BE2C (cell line): ENCODE measurements around the gene SNX32.
A peak's percentile ranks its signal among the peaks of the same experiment; 100 is the strongest.

Source experiments
- DNase-seq: peaks from one replicate; pipeline ENCODE4 v3.0.0-alpha.2; 2020
- H3K27me3 ChIP-seq: fragments of 250-450 bp; sonication (Bioruptor Pico); 2 replicates; pipeline ENCODE4 v1.5.1; 2020; ENCODE audit warnings: mild to moderate bottlenecking
- H3K36me3 ChIP-seq: fragments of 250-450 bp; sonication (Bioruptor Pico); 2 replicates; pipeline ENCODE4 v1.5.1; 2020; ENCODE audit warnings: mild to moderate bottlenecking
- H3K4me1 ChIP-seq: fragments of 250-450 bp; sonication (Bioruptor Pico); 2 replicates; pipeline ENCODE4 v1.5.1; 2020
- H3K4me3 ChIP-seq: 2 replicates; pipeline ENCODE4 v1.5.1; 2011; ENCODE audit warnings: low read depth, low read length
- H3K9me3 ChIP-seq: fragments of 250-450 bp; sonication (Bioruptor Pico); 2 replicates; pipeline ENCODE4 v1.5.1; 2020
- TF ChIP-seq, protein P1 (sequence below): IDR thresholded peaks from 2 replicates; pipeline ENCODE4 v1.5.1; 2012; ENCODE audit warnings: mild to moderate bottlenecking, low read depth, low read length

Gene SNX32

DNA sequence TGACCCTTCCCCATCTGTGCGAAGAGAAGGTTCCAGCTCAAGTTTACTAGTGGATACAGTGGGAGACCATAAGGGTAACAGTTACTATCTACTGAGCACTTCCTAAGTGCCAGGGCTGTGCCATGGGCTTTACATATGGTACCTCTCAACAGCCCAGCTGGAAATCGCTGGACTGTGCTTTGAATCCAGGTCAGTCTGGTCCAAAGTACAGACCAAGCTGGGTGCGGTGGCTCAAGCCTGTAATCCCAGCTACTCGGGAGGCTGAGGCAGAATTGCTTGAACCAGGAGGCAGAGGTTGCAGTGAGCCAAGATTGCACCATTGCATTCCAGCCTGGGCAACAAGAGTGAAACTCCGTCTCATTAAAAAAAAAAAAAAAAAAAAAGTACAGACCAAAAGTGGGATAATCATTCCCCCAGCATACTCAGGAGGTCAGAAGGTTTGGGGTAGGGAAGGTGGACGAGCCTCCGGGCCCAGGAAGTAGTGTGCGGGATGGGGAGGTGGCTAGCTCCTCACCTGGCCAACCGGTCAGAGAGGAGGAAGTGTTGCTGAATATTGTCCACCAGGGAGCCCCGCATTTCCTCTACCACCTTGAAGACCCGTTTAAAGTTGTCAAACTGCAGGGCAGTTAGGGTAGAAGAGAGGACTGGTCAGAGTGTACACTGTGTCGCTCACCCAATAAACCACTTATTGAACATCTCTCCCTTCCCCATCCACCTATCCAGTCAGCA lies 52.2 kb downstream of the SNX32 start:
- Histone ChIP-seq H3K36me3 (peaks cover 35% of the 10 kb centered on the region), H3K4me1 (peaks cover 8% of the 10 kb centered on the region), H3K27me3 (no peaks in the 10 kb centered on the region), H3K4me3 (no peak overlapping the region), H3K9me3 (no peaks in the 10 kb centered on the region)
- DNase-seq, result no peak
- TF ChIP-seq, protein P1, sequence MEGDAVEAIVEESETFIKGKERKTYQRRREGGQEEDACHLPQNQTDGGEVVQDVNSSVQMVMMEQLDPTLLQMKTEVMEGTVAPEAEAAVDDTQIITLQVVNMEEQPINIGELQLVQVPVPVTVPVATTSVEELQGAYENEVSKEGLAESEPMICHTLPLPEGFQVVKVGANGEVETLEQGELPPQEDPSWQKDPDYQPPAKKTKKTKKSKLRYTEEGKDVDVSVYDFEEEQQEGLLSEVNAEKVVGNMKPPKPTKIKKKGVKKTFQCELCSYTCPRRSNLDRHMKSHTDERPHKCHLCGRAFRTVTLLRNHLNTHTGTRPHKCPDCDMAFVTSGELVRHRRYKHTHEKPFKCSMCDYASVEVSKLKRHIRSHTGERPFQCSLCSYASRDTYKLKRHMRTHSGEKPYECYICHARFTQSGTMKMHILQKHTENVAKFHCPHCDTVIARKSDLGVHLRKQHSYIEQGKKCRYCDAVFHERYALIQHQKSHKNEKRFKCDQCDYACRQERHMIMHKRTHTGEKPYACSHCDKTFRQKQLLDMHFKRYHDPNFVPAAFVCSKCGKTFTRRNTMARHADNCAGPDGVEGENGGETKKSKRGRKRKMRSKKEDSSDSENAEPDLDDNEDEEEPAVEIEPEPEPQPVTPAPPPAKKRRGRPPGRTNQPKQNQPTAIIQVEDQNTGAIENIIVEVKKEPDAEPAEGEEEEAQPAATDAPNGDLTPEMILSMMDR, result no peak

DNA sequence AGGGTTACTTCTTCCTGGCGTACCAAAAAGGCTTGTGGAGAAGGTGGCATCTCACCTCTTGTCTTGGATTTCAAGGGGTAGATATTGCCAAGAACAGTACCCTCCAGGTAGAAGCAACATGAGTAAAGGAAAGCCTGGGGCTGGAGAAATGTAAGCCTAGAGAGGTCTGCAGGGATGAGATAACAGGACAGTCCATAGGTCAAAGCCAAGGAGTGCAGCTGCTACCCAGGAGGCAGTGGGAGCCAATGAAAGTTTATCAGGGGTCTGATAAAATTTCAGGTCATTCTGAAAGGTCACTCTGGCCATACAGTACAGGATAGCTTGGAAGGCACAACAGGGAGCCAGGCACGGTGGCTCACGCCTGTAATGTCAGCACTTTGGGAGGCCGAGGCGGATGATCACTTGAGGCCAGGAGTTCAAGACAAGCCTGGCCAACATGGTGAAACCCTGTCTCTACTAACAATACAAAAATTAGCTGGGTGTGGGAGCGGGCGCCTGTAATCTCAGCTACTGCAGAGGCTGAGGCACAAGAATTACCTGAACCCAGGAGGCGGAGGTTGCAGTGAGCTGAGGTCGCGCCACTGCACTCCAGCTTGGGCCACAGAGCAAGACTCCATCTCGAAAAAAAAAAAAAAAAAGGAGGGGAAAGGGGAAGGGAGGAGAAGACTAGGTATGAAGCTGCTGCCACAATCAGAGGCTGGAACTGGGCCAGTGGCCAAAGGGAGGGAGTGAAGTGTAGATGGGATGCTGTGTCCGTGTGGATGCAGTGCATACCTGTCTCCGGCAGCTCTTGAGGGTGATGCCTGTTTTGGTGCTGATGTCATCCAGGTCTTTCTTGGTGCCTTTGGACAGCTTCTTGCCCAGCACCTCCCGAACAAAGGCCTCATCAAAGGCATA lies 53.3 kb downstream of the SNX32 start:
- TF ChIP-seq, protein P1, result no peak
- Histone ChIP-seq H3K9me3 (no peaks in the 10 kb centered on the region), H3K4me3 (peak overlapping the region; percentile 77), H3K36me3 (peaks cover 35% of the 10 kb centered on the region), H3K4me1 (peaks cover 8% of the 10 kb centered on the region), H3K27me3 (no peaks in the 10 kb centered on the region)
- no peak for DNase-seq

DNA sequence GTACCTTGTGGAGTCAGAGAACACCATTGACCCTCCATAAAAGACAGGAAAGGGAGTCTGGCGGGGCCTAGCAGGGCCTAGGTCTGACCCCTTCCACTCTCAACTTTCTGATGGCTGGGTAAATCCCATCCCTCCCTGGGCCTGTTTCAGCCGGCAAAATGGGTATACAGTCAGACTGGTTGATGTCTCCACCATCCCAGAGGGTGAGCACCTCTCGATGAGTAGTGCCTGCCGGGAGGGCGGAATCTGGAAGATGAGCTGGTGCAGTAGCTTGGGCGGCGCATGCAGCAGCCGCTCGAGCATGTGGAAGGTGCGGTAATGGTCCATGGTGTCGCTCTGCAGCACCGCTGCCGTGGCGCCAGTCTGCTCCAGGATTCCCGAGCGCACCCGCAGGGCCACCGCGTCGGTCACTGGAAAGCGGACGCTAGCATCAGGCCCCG lies 54.0 kb downstream of the SNX32 start:
- TF ChIP-seq, protein P1, result no peak
- Histone ChIP-seq H3K9me3 (no peaks in the 10 kb centered on the region), H3K4me3 (peak overlapping the region; percentile 77), H3K27me3 (no peaks in the 10 kb centered on the region), H3K4me1 (peaks cover 8% of the 10 kb centered on the region), H3K36me3 (peaks cover 33% of the 10 kb centered on the region)
- DNase-seq, result no peak

DNA sequence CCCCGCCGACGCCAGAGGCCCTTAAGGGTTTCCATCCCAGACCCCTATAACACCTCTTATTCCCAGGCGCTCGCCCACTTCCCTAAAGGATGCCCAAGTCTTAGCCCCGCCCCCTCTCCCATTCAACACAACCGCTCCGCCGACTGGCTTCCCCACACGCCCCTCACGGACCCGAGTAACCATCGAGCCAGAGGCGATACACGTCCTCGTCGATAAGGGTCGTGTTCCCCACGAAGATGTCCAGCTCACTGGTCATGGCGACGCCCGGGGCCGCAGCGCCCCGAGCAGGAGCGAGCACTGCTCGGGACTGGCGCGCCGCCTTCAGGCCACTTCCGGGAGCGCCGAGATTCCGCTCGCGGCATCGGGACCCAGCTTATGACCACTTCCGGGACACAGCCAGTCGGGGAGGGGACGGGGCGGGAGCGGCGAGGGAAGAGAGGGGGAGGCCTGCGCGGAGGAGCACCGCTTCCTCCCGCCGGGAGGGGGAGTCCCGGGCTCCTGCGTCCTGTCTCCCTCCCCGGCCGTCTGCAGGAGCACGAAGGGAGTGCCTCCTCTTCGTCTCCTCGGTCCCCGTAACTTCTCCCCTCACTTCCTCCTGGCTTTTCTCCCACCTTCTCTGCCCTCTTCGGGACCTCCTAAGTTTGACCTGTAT lies 54.5 kb downstream of the SNX32 start, which contains the start of gene FIBP:
FIBP (minus strand) TSS at position 309 of the 652 bp plus-strand sequence; CDS start at position 256, 53 bp downstream.
- peak within 1 kb of the TSS; percentile 77 for H3K4me3 ChIP-seq
- H3K4me1 ChIP-seq, result peaks cover 8% of the 10 kb centered on the region
- DNase-seq, result peak; percentile 99
- peaks cover 28% of the 10 kb centered on the region for H3K36me3 ChIP-seq
- TF ChIP-seq, protein P1, result peak; percentile 68
- H3K27me3 ChIP-seq, result no peaks in the 10 kb centered on the region
- H3K9me3 ChIP-seq, result no peaks in the 10 kb centered on the region

DNA sequence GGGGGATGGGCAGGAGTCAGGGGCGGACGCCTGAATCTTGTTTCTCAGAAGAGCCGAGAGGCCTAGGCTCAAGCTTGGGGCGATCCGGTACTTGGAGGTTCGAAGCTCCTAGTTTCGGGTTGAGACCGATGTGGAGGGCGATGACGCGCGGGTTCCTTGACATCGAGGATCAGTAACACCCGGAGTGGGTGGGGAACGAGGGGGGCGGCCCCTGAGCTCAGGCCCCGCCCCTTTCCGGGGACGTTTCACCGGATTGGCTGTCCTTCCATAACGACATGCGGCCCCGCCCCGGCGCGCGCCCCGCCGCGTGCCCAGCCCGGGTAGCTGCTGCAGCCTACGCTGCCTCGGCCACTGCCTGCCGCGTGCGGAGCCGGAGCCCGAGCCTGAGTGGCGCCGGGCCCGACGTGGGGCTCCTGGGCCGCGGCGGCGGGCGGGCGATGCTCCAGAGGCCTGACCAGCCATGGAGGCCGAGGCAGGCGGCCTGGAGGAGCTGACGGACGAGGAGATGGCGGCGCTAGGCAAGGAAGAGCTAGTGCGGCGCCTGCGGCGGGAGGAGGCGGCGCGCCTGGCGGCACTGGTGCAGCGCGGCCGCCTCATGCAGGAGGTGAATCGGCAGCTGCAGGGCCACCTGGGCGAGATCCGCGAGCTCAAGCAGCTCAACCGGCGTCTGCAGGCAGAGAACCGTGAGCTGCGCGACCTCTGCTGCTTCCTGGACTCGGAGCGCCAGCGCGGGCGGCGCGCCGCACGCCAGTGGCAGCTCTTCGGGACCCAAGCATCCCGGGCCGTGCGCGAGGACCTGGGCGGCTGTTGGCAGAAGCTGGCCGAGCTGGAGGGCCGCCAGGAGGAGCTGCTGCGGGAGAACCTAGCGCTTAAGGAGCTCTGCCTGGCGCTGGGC lies 56.8 kb downstream of the SNX32 start, which contains the start of gene CCDC85B:
CCDC85B (plus strand) TSS at position 350 of the 895 bp plus-strand sequence; CDS start at position 461, 111 bp downstream.
- Histone ChIP-seq H3K36me3 (peaks cover 10% of the 10 kb centered on the region), H3K9me3 (no peaks in the 10 kb centered on the region), H3K27me3 (no peaks in the 10 kb centered on the region), H3K4me3 (peak within 1 kb of the TSS; percentile 92), H3K4me1 (peaks cover 8% of the 10 kb centered on the region)
- DNase-seq, result peak; percentile 99
- TF ChIP-seq, protein P1, result peak; percentile 19
